ENCODE data around the gene VAV3.

The VAV3 gene

DNA sequence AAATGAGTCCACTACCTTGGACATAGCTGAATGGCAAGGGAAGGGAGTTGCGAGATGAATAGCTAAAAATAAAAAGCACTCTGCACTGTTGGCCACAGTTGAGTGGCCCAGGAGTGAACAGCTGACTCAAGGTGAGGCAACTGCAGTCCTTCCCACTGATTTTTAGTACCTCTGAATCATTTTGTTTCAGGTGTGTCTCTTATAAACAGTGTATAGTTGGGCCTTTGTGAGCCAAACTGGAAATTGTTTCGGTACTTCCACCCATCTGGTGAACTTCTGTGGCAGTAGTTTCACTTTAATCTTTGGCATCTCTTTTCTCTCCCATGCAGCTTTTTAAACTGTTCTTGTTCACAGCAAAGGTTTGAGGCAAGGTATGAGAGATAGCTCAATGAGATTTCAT is 122.7 kb downstream of the VAV3 start:
- TF ChIP-seq, protein P1, sequence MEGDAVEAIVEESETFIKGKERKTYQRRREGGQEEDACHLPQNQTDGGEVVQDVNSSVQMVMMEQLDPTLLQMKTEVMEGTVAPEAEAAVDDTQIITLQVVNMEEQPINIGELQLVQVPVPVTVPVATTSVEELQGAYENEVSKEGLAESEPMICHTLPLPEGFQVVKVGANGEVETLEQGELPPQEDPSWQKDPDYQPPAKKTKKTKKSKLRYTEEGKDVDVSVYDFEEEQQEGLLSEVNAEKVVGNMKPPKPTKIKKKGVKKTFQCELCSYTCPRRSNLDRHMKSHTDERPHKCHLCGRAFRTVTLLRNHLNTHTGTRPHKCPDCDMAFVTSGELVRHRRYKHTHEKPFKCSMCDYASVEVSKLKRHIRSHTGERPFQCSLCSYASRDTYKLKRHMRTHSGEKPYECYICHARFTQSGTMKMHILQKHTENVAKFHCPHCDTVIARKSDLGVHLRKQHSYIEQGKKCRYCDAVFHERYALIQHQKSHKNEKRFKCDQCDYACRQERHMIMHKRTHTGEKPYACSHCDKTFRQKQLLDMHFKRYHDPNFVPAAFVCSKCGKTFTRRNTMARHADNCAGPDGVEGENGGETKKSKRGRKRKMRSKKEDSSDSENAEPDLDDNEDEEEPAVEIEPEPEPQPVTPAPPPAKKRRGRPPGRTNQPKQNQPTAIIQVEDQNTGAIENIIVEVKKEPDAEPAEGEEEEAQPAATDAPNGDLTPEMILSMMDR (conservative IDR thresholded peaks at IDR 0.05; ENCODE audit: control insufficient read depth, insufficient read depth, low read depth, low read length), result no peak
- H3K4me3 ChIP-seq (ENCODE audit: control insufficient read depth, low read depth, low read length), result no peak overlapping the region
- DNase-seq (ENCODE audit: low read depth), result no peak

DNA sequence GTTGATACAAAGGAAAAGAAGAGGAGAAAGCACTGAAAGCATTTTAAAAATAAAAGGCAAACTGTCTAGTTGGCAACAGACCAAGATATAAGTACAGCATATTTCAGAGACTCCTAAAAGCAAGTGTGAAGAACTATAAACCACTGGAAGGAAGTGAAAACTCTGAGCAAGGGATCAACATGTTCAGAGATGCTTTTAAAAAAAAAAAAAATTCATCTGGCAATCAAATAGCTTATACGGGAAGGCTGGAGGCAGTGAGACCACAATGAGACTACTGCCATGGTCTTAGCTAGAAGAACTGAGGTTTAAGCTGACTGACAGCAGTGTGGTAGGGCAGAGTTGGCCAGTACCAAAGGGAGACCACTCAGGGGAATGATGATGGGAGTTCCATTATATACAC is 124.3 kb downstream of the VAV3 start:
- TF ChIP-seq, protein P1 (conservative IDR thresholded peaks at IDR 0.05; ENCODE audit: control insufficient read depth, insufficient read depth, low read depth, low read length), result no peak
- no peak overlapping the region for H3K4me3 ChIP-seq (ENCODE audit: control insufficient read depth, low read depth, low read length)
- DNase-seq (ENCODE audit: low read depth), result no peak

DNA sequence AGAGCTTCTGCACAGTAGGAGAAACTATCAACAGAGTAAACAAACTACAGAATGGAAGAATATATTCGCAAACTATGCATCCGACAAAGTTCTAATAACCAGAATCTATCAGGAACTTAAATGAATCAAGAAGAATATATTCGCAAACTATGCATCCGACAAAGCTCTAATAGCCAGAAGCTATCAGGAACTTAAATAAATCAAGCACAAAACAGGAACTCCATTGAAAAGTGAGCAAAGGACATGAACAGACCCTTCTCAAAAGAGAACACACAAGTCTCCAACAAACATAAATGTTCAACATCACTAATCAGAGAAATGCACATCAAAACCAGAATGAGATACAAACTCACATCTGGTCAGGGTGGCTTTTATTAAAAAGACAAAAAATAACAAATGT is 126.9 kb downstream of the VAV3 start:
- no peak for DNase-seq (ENCODE audit: low read depth)
- no peak overlapping the region for H3K4me3 ChIP-seq (ENCODE audit: control insufficient read depth, low read depth, low read length)
- TF ChIP-seq, protein P1 (conservative IDR thresholded peaks at IDR 0.05; ENCODE audit: control insufficient read depth, insufficient read depth, low read depth, low read length), result no peak

DNA sequence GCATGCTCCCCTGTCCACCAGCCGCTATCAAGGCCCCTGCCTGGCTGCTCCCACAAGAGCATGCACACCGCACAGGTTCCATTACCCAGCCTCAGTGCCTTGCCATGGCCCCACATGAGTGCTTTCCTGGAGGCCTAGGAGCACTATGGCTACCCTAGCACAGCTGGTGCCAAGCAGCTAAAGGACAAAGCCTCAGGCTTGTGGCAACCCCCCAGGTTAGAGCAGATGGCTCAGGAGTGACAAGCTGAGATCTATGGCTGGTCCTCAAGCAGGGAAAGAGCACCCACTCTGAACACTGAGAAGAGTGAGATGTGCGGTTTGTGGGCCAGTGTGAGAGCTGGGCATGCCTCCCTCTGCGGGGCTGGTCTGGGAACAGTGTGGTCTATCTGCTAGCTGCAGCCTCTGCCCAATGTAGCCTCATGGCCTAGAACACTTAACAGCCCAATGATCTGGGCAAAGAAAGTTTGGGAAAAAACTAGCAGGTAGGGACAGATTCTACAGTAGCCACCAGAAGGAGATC is 129.8 kb downstream of the VAV3 start:
- TF ChIP-seq, protein P1 (conservative IDR thresholded peaks at IDR 0.05; ENCODE audit: control insufficient read depth, insufficient read depth, low read depth, low read length), result no peak
- H3K4me3 ChIP-seq (ENCODE audit: control insufficient read depth, low read depth, low read length), result no peak overlapping the region
- no peak for DNase-seq (ENCODE audit: low read depth)

DNA sequence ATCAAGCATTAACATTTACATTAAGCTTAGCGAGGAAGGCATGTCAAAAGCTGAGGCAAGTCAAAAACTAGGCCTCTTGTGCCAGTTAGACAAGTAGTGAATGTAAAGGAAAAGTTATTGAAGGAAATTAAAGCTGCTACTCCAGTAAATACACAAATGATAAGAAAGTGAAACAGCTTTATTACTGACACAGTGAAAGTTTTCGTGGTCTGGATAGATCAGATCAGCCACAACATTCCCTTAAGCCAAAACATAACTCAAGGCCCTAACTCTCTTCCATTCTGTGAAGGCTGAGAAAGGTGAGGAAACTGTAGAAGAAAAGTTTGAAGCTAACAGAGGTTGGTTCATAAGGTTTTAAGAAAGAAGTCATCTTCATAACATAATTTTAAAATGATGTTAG is 131.9 kb downstream of the VAV3 start:
- DNase-seq (ENCODE audit: low read depth), result no peak
- TF ChIP-seq, protein P1 (conservative IDR thresholded peaks at IDR 0.05; ENCODE audit: control insufficient read depth, insufficient read depth, low read depth, low read length), result no peak
- H3K4me3 ChIP-seq (ENCODE audit: control insufficient read depth, low read depth, low read length), result no peak overlapping the region

DNA sequence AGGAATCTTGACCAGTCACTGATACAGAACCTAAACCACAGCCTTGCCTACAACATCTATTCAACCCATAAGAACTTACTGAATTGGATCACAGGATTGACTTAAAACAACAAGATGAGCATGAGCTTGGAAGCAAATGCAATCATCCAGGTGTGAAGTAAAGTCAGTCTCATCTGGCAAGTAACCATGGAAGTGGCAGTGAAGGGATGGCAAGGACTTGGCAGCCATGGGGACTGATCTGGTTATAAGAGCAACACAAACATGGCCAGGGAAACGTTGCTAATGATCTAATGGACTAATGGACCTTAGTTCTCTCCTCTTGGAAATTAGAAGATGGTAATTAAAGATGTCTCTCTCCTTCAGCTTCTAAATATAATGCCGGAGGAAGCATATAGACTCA is 133.1 kb downstream of the VAV3 start:
- TF ChIP-seq, protein P1 (conservative IDR thresholded peaks at IDR 0.05; ENCODE audit: control insufficient read depth, insufficient read depth, low read depth, low read length), result no peak
- H3K4me3 ChIP-seq (ENCODE audit: control insufficient read depth, low read depth, low read length), result no peak overlapping the region

DNA sequence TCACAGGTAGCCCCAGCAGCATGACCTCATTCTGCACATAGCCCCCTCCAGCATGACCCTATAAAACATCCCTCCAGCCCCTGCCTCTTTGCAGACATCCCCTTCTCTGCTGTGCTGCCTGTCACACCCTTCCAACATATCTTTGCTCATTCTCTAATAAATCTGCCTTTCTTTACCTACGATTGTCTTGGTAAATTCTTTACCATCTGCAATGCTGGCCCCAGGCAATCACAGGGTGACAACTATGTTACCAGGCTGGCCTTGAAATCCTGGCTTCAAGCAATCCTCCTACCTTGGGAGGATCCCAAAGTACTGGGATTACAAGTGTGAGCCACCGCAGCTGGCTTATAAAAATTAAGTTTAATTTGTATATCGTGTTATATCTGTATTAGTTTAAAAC is 134.5 kb downstream of the VAV3 start:
- no peak overlapping the region for H3K4me3 ChIP-seq (ENCODE audit: control insufficient read depth, low read depth, low read length)
- no peak for DNase-seq (ENCODE audit: low read depth)
- TF ChIP-seq, protein P1 (conservative IDR thresholded peaks at IDR 0.05; ENCODE audit: control insufficient read depth, insufficient read depth, low read depth, low read length), result no peak

More for the DNA sequence above, 133.1 kb downstream of the VAV3 start:
- no peak for DNase-seq (ENCODE audit: low read depth)
